CD4-positive, alpha-beta T cell treated with Interleukin-2 at 100 ng/mL for 4 hours (primary cell): ENCODE data around the gene SLC16A2.
"Not testable (repeated sequence)": the region's sequence is repeated elsewhere in the genome, so short reads cannot be mapped to it uniquely, and the experiment has no call there.

ENCODE experiments used
- DNase-seq: peaks from one replicate; pipeline ENCODE4 v3.0.0-alpha.2; 2020; ENCODE audit warnings: low spot score

The SLC16A2 gene

GRCh38 chrX:74506317-74507115, 85.2 kb downstream of the SLC16A2 start:
- no peak for DNase-seq

- DNase-seq: no peak
These were observed 85.9 kb downstream of the SLC16A2 start for GRCh38 chrX:74507191-74507590.

- DNase-seq: no peak
These were observed 88.7 kb downstream of the SLC16A2 start for GRCh38 chrX:74509989-74510388.

GRCh38 chrX:74510401-74510800, 89.1 kb downstream of the SLC16A2 start:
- no peak for DNase-seq

GRCh38 chrX:74511704-74512103, 90.4 kb downstream of the SLC16A2 start:
- no peak for DNase-seq

- DNase-seq: no peak
These were observed 93.1 kb downstream of the SLC16A2 start for GRCh38 chrX:74514384-74514783.

- no peak for DNase-seq
These were observed 94.1 kb downstream of the SLC16A2 start for GRCh38 chrX:74515356-74515755.

- not testable (repeated sequence) for DNase-seq
These were observed 94.7 kb downstream of the SLC16A2 start for GRCh38 chrX:74516013-74516412.

- DNase-seq: no peak
These were observed 98.6 kb downstream of the SLC16A2 start for GRCh38 chrX:74519870-74520269.

- DNase-seq: no peak
These were observed 99.0 kb downstream of the SLC16A2 start for GRCh38 chrX:74520291-74520690.

GRCh38 chrX:74520896-74521295, 99.6 kb downstream of the SLC16A2 start:
- no peak for DNase-seq

- DNase-seq: no peak
These were observed 100.9 kb downstream of the SLC16A2 start for GRCh38 chrX:74521961-74522751.

GRCh38 chrX:74523224-74523623, 101.9 kb downstream of the SLC16A2 start:
- no peak for DNase-seq

GRCh38 chrX:74523870-74524735, 102.8 kb downstream of the SLC16A2 start:
- no peak for DNase-seq

GRCh38 chrX:74525116-74525515, 103.8 kb downstream of the SLC16A2 start:
- DNase-seq: no peak

GRCh38 chrX:74526764-74527163, 105.5 kb downstream of the SLC16A2 start:
- DNase-seq: no peak

GRCh38 chrX:74527350-74527749, 106.1 kb downstream of the SLC16A2 start:
- no peak for DNase-seq

GRCh38 chrX:74529311-74529710, 108.0 kb downstream of the SLC16A2 start:
- no peak for DNase-seq

GRCh38 chrX:74531081-74531480, 109.8 kb downstream of the SLC16A2 start:
- no peak for DNase-seq

GRCh38 chrX:74534569-74535038, 113.3 kb downstream of the SLC16A2 start:
- DNase-seq: no peak

- no peak for DNase-seq
These were observed 113.8 kb downstream of the SLC16A2 start for GRCh38 chrX:74535086-74535407.

- peak; percentile 31 for DNase-seq
These were observed 114.3 kb downstream of the SLC16A2 start for GRCh38 chrX:74535408-74536151.
